Endodermal cell (in vitro differentiated cells): ENCODE data around the gene NPC1L1. TPM values are rescaled to one million over a fixed set of nuclear protein-coding genes. Genes with fewer than 3 reads are reported as not detected.

ENCODE experiments used
- DNase-seq: peaks from one replicate; pipeline ENCODE4 v3.0.0-alpha.2; 2017
- H3K27ac ChIP-seq: 2 replicates; pipeline ENCODE4 v1.5.1; 2013; ENCODE audit warnings: mild to moderate bottlenecking, low read depth, low read length, moderate library complexity
- H3K27me3 ChIP-seq: 2 replicates; pipeline ENCODE4 v1.6.1; 2013; ENCODE audit warnings: mild to moderate bottlenecking, low read length, moderate library complexity; ENCODE audit not compliant: insufficient read depth, control insufficient read depth, poor library complexity, severe bottlenecking
- H3K36me3 ChIP-seq: 2 replicates; pipeline ENCODE4 v1.7.0; 2013; ENCODE audit warnings: mild to moderate bottlenecking, low read length, moderate library complexity; ENCODE audit not compliant: control insufficient read depth, insufficient read depth
- H3K4me1 ChIP-seq: one replicate; pipeline ENCODE4 v1.7.0; 2013; ENCODE audit warnings: low read length; ENCODE audit not compliant: control insufficient read depth, insufficient read depth
- H3K4me3 ChIP-seq: 2 replicates; pipeline ENCODE4 v1.5.1; 2013; ENCODE audit warnings: mild to moderate bottlenecking, low read length, moderate library complexity
- H3K9ac ChIP-seq: 2 replicates; pipeline ENCODE4 v1.6.1; 2013; ENCODE audit warnings: mild to moderate bottlenecking, low read length, moderate library complexity; ENCODE audit not compliant: poor library complexity, severe bottlenecking; ENCODE audit errors: extremely low read depth
- H3K9me3 ChIP-seq: 2 replicates; pipeline ENCODE4 v1.6.1; 2013; ENCODE audit warnings: mild to moderate bottlenecking, low read length, moderate library complexity; ENCODE audit not compliant: control insufficient read depth
- H3K27ac Mint-ChIP-seq: 2 replicates; pipeline ENCODE4 v1.8.0; 2020; ENCODE audit warnings: mixed read lengths
- H3K27me3 Mint-ChIP-seq: 2 replicates; pipeline ENCODE4 v1.8.0; 2021; ENCODE audit warnings: mild to moderate bottlenecking, mixed read lengths; ENCODE audit not compliant: insufficient read depth
- H3K36me3 Mint-ChIP-seq: 2 replicates; pipeline ENCODE4 v1.8.0; 2020; ENCODE audit warnings: low read depth, mixed read lengths
- H3K4me1 Mint-ChIP-seq: 2 replicates; pipeline ENCODE4 v1.8.0; 2020; ENCODE audit warnings: mixed read lengths
- H3K4me3 Mint-ChIP-seq: 2 replicates; pipeline ENCODE4 v1.8.0; 2020; ENCODE audit warnings: mild to moderate bottlenecking, moderate library complexity, mixed read lengths
- H3K9me3 Mint-ChIP-seq: 2 replicates; pipeline ENCODE4 v1.8.0; 2020; ENCODE audit warnings: mild to moderate bottlenecking, mixed read lengths
- CTCF ChIP-seq: fragments of 200-600 bp; sonication (generic); conservative IDR thresholded peaks from 2 replicates; pipeline ENCODE4 v1.5.0; 2021; ENCODE audit warnings: antibody characterized with exemption, mild to moderate bottlenecking
- WGBS, 2 experiments: methylation state at CpG; one replicate each; pipeline versions ENCODE4 v1.1.5 to v1.1.7; 2013; ENCODE audit warnings: missing lambda C conversion rate in 2 of 2, mixed read lengths in 1 of 2; ENCODE audit not compliant: insufficient coverage in 1 of 2, insufficient read length in 1 of 2; 5-methylcytosine and 5-hydroxymethylcytosine counted together
- total RNA-seq, 2 donors: library from RNA; stranded (reverse); fragmentation: NEBNext Ultra II Directional in 1 of 2; extraction: Animal tissue kit (Norgen Biotek cat#: 25700) in 1 of 2; gene quantifications; 2 replicates in 1 of 2; 3 replicates in 1 of 2; pipeline ENCODE4 v1.2.1, GENCODE V29; 2021

Gene NPC1L1
- total RNA-seq, 2 donors from 2014 or later: 2.7 to 3.1 TPM

GRCh38 chr7:44534501-44534900, 6.6 kb downstream of the NPC1L1 start:
- peak; percentile 90 for TF ChIP-seq CTCF
- no peaks in the 10 kb centered on the region for H3K4me1 Mint-ChIP-seq
- no peak overlapping the region for H3K27ac Mint-ChIP-seq
- 61 to 63% methylated on average over 5 to 7 of the region's 7 CpGs for WGBS, 2 experiments
- Histone ChIP-seq H3K36me3 (no peaks in the 10 kb centered on the region), H3K4me1 (no peaks in the 10 kb centered on the region), H3K27me3 (no peaks in the 10 kb centered on the region), H3K9me3 (no peaks in the 10 kb centered on the region), H3K4me3 (no peak overlapping the region), H3K27ac (no peak overlapping the region), H3K9ac (no peak overlapping the region)
- no peaks in the 10 kb centered on the region for H3K9me3 Mint-ChIP-seq
- no peaks in the 10 kb centered on the region for H3K36me3 Mint-ChIP-seq
- DNase-seq: peak; percentile 93
- peaks cover 2% of the 10 kb centered on the region for H3K27me3 Mint-ChIP-seq
- H3K4me3 Mint-ChIP-seq: no peak overlapping the region

DNA sequence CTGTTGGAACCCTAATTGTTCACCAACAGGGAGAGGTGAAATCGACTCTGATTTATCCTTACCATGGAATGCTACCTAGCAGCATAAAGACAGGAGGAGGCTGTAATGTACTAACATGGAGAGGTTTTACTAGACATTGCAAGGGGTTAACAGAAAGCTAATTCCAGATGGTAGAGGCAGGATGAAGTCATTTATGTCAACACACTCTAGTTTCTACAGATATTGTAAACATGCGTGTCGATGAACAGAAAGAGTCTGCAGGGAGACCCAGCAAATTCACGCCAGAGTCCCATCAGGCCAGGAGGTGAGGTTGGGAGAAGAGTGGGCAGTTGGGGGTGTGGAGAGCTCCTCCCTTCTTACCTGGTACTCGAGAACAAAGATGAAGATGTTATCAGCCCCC, 7.0 kb downstream of the NPC1L1 start:
- Mint-ChIP-seq H3K27ac (no peak overlapping the region), H3K4me1 (no peaks in the 10 kb centered on the region), H3K36me3 (no peaks in the 10 kb centered on the region), H3K27me3 (peaks cover 2% of the 10 kb centered on the region), H3K9me3 (no peaks in the 10 kb centered on the region), H3K4me3 (no peak overlapping the region)
- DNase-seq: no peak
- Histone ChIP-seq H3K9me3 (no peaks in the 10 kb centered on the region), H3K9ac (no peak overlapping the region), H3K36me3 (no peaks in the 10 kb centered on the region), H3K27me3 (no peaks in the 10 kb centered on the region), H3K4me3 (no peak overlapping the region), H3K4me1 (no peaks in the 10 kb centered on the region), H3K27ac (no peak overlapping the region)
- 89 to 100% methylated on average over 4 to 5 of the region's 5 CpGs for WGBS, 2 experiments
- TF ChIP-seq CTCF: no peak

DNA sequence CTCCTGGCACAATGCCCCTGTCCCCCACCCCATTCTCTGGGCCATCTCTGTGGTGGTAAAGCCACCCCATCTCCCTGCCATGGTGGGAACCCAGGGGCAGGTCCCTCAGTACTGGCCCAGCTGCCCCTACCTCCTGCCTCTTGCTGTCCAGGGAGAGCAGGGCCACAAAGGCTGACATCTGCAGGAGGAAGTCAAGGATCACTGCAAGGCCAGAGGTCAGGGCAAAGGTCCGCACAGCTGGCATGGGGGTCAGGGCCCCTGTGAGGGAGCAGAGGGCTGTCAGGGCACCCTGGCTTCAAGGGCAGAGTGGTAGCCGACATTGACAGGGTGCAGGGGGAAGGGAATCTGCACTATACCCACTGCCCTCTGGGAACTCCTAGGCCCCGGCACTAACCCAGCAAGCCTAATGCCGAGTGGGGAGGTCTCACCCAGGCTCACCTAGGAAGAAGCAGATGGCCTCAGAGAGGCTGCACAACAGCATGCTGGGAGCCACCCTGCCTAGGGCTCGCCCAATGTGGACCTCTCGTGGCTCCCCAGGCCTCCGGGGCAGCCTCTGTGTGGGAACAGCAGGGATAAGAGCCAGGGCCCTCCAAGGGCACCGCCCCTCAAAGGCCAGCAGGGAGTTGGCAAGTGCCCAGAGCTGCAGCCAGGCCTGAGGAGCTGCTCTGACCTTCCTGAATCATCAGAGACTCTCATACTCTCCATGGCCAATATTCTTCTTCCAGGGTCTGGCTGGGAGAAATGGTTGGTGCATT, 7.7 kb downstream of the NPC1L1 start:
- H3K9me3 Mint-ChIP-seq: no peaks in the 10 kb centered on the region
- no peaks in the 10 kb centered on the region for H3K27me3 ChIP-seq
- no peak for DNase-seq
- H3K9ac ChIP-seq: no peak overlapping the region
- H3K27me3 Mint-ChIP-seq: peaks cover 2% of the 10 kb centered on the region
- no peak for TF ChIP-seq CTCF
- H3K27ac Mint-ChIP-seq: no peak overlapping the region
- WGBS, 2 experiments: 88 to 91% methylated on average over 6 to 8 of the region's 8 CpGs
- H3K27ac ChIP-seq: no peak overlapping the region
- H3K4me3 Mint-ChIP-seq: no peak overlapping the region
- H3K4me3 ChIP-seq: no peak overlapping the region
- no peaks in the 10 kb centered on the region for H3K4me1 Mint-ChIP-seq
- H3K9me3 ChIP-seq: no peaks in the 10 kb centered on the region
- H3K36me3 Mint-ChIP-seq: no peaks in the 10 kb centered on the region
- no peaks in the 10 kb centered on the region for H3K36me3 ChIP-seq
- no peaks in the 10 kb centered on the region for H3K4me1 ChIP-seq
